Stimulated activated naive CD8-positive, alpha-beta T cell treated with anti-CD3 and anti-CD28 coated beads, Interleukin-15, Interleukin-2, amounts not matched to agents 100 ng/mL and 50 ng/mL, for 24 hours (primary cell): ENCODE data around the gene TOM1L2.

Experiments used
- H3K27ac Mint-ChIP-seq: one replicate; pipeline ENCODE4 v1.8.0; 2021; ENCODE audit warnings: mild to moderate bottlenecking, mixed read lengths
- H3K27me3 Mint-ChIP-seq: one replicate; pipeline ENCODE4 v1.8.0; 2021; ENCODE audit warnings: mixed read lengths
- H3K36me3 Mint-ChIP-seq: one replicate; pipeline ENCODE4 v1.8.0; 2021; ENCODE audit warnings: low read depth, mixed read lengths
- H3K4me1 Mint-ChIP-seq: one replicate; pipeline ENCODE4 v1.8.0; 2021; ENCODE audit warnings: low read depth, mixed read lengths
- H3K4me3 Mint-ChIP-seq: one replicate; pipeline ENCODE4 v1.8.0; 2021; ENCODE audit warnings: mild to moderate bottlenecking, mixed read lengths
- H3K9me3 Mint-ChIP-seq: one replicate; pipeline ENCODE4 v1.8.0; 2021; ENCODE audit warnings: mixed read lengths

TOM1L2 gene

DNA sequence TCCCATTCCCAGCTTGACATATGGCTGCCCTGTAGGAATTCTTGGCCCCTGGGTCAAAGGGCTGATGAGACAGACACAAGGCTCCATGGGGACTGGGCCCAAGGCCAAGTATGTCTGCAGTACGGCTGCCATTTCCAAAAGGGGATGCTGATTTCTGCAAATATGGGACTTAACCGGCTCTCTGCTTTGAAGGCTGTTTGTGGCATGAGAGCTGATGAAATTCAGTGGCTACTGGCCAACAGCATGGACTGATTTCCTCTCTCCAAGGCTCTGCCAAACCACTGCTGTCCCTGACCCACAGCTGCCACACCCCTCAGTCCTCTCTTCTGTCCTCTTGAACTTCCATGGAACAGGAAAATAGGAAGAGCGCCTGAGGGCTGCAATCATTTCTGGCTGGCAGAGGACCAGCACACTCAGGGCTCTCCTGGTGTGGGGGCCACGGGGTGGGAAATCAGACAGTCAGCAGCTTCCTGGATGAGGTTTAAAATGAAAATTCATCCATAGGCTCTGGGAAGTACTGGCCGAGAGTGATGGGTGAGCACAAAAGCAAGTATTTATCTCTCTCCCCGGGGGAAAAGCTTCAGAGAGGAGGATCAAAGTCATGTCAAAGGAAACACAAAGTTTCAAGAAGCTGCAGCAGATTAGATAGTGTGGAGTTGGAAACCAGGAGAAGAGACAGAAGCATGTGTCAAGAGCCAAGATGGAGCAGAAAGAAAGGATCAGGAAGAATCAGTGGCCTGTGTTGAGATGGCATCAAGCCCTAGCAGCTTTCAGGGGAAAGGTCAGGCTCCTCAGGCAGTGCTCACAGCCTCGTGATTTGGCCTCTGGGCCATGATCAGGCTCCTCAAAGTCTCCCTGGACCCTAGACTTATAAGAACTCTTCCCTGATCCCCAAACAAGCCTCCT, 71.3 kb downstream of the TOM1L2 start:
- Mint-ChIP-seq H3K27ac (no peak overlapping the region), H3K9me3 (no peaks in the 10 kb centered on the region), H3K4me3 (no peak overlapping the region), H3K36me3 (no peaks in the 10 kb centered on the region), H3K4me1 (no peaks in the 10 kb centered on the region), H3K27me3 (no peaks in the 10 kb centered on the region)

DNA sequence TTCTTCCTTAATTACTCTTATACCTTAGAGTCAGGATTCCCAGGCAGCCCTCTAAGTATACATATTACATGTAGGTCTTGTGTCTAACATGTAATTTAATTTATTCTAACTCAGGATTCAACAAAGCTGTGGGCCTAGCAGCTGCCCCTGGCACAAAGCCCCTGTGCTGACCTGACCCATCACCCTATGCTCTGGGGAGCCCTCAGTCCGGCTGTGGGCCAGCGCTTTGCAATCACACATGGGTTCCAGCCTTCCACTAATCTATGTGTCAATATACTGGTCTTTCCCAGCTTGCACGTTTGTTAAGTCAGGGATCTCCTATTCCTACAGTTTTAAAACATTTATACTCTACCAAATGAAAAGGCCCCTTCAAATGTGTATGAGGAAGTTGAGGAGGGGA, 72.7 kb downstream of the TOM1L2 start:
- H3K36me3 Mint-ChIP-seq = no peaks in the 10 kb centered on the region
- H3K9me3 Mint-ChIP-seq = no peaks in the 10 kb centered on the region
- no peak overlapping the region for H3K27ac Mint-ChIP-seq
- H3K4me1 Mint-ChIP-seq = no peaks in the 10 kb centered on the region
- no peak overlapping the region for H3K4me3 Mint-ChIP-seq
- no peaks in the 10 kb centered on the region for H3K27me3 Mint-ChIP-seq

GRCh38 chr17:17898673-17899072, 73.5 kb downstream of the TOM1L2 start:
- Mint-ChIP-seq H3K9me3 (no peaks in the 10 kb centered on the region), H3K4me3 (no peak overlapping the region), H3K4me1 (no peaks in the 10 kb centered on the region), H3K27ac (no peak overlapping the region), H3K36me3 (no peaks in the 10 kb centered on the region), H3K27me3 (no peaks in the 10 kb centered on the region)

GRCh38 chr17:17897442-17897841, 74.8 kb downstream of the TOM1L2 start:
- no peaks in the 10 kb centered on the region for H3K9me3 Mint-ChIP-seq
- H3K27ac Mint-ChIP-seq = no peak overlapping the region

DNA sequence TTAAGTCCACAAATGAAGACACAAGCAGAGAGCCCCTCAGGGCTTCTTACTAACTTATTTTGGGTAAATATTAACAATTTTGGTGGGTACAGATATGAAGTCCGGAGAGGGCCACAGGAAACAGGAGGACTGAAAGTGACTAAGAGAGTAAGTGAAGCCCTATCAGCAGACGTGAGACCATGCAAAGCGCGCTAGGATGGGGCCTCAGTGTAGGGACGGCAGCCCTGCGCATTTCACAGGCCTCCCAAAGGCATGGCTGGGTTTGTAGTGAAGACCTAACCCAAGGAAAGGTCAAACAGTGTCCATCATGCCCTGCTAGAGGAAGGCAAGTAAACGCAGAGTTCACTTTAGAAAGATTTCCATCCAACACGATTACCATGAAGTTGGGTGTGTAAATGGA, 75.5 kb downstream of the TOM1L2 start:
- Mint-ChIP-seq H3K36me3 (peaks cover 11% of the 10 kb centered on the region), H3K4me3 (no peak overlapping the region), H3K27me3 (no peaks in the 10 kb centered on the region), H3K4me1 (no peaks in the 10 kb centered on the region), H3K27ac (no peak overlapping the region), H3K9me3 (no peaks in the 10 kb centered on the region)

More at GRCh38 chr17:17897442-17897841, 74.8 kb downstream of the TOM1L2 start:
- H3K36me3 Mint-ChIP-seq = peaks cover 9% of the 10 kb centered on the region
- H3K4me3 Mint-ChIP-seq = no peak overlapping the region
- no peaks in the 10 kb centered on the region for H3K27me3 Mint-ChIP-seq
- no peaks in the 10 kb centered on the region for H3K4me1 Mint-ChIP-seq

- Mint-ChIP-seq H3K27ac (no peak overlapping the region), H3K9me3 (no peaks in the 10 kb centered on the region), H3K36me3 (peaks cover 11% of the 10 kb centered on the region)
Observed at GRCh38 chr17:17893801-17894644, 78.2 kb downstream of the TOM1L2 start.

GRCh38 chr17:17892731-17893130, 79.5 kb downstream of the TOM1L2 start:
- Mint-ChIP-seq H3K36me3 (peaks cover 11% of the 10 kb centered on the region), H3K27me3 (no peaks in the 10 kb centered on the region), H3K27ac (no peak overlapping the region), H3K4me3 (no peak overlapping the region), H3K4me1 (no peaks in the 10 kb centered on the region), H3K9me3 (no peaks in the 10 kb centered on the region)

More at GRCh38 chr17:17893801-17894644, 78.2 kb downstream of the TOM1L2 start:
- Mint-ChIP-seq H3K4me3 (no peak overlapping the region), H3K4me1 (no peaks in the 10 kb centered on the region), H3K27me3 (no peaks in the 10 kb centered on the region)

- no peak overlapping the region for H3K27ac Mint-ChIP-seq
- H3K36me3 Mint-ChIP-seq = peaks cover 11% of the 10 kb centered on the region
- H3K4me3 Mint-ChIP-seq = no peak overlapping the region
- no peaks in the 10 kb centered on the region for H3K27me3 Mint-ChIP-seq
- H3K9me3 Mint-ChIP-seq = no peaks in the 10 kb centered on the region
- H3K4me1 Mint-ChIP-seq = no peaks in the 10 kb centered on the region
Observed at GRCh38 chr17:17892009-17892408, 80.2 kb downstream of the TOM1L2 start.

GRCh38 chr17:17890773-17891759, 81.1 kb downstream of the TOM1L2 start:
- Mint-ChIP-seq H3K36me3 (peaks cover 11% of the 10 kb centered on the region), H3K27me3 (no peaks in the 10 kb centered on the region), H3K9me3 (no peaks in the 10 kb centered on the region), H3K4me3 (no peak overlapping the region), H3K4me1 (no peaks in the 10 kb centered on the region), H3K27ac (no peak overlapping the region)

- peaks cover 11% of the 10 kb centered on the region for H3K36me3 Mint-ChIP-seq
- H3K4me3 Mint-ChIP-seq = no peak overlapping the region
- no peak overlapping the region for H3K27ac Mint-ChIP-seq
- H3K27me3 Mint-ChIP-seq = no peaks in the 10 kb centered on the region
- H3K9me3 Mint-ChIP-seq = no peaks in the 10 kb centered on the region
- H3K4me1 Mint-ChIP-seq = no peaks in the 10 kb centered on the region
Observed at GRCh38 chr17:17889922-17890321, 82.3 kb downstream of the TOM1L2 start.

GRCh38 chr17:17888821-17889220, 83.4 kb downstream of the TOM1L2 start:
- no peaks in the 10 kb centered on the region for H3K4me1 Mint-ChIP-seq
- H3K27me3 Mint-ChIP-seq = no peaks in the 10 kb centered on the region
- H3K4me3 Mint-ChIP-seq = no peak overlapping the region
- H3K36me3 Mint-ChIP-seq = peaks cover 11% of the 10 kb centered on the region
- H3K9me3 Mint-ChIP-seq = no peaks in the 10 kb centered on the region
- no peak overlapping the region for H3K27ac Mint-ChIP-seq

DNA sequence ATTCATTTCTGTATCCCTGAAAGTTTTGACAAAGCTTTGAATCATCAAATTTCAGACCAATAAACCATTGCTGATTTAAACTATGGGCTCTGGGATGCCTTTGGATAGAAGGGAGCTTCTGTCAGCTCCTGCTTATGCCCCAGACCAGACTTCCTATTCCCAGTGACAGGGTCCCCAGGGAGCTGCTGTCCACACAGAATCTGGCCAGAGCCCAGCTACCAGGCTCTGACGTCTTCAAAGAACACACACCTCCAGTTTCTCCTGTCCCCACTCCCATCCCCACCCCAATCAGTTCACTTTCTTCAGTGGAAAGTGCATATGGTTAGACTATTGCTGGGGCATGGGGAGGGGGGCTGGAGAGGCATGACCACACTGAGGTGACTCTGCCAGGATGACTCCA, 83.8 kb downstream of the TOM1L2 start:
- Mint-ChIP-seq H3K36me3 (peaks cover 11% of the 10 kb centered on the region), H3K4me3 (no peak overlapping the region), H3K9me3 (no peaks in the 10 kb centered on the region), H3K27ac (no peak overlapping the region), H3K4me1 (no peaks in the 10 kb centered on the region), H3K27me3 (no peaks in the 10 kb centered on the region)

GRCh38 chr17:17887752-17888304, 84.4 kb downstream of the TOM1L2 start:
- Mint-ChIP-seq H3K4me3 (no peak overlapping the region), H3K27me3 (no peaks in the 10 kb centered on the region), H3K36me3 (peaks cover 6% of the 10 kb centered on the region), H3K4me1 (no peaks in the 10 kb centered on the region), H3K9me3 (no peaks in the 10 kb centered on the region), H3K27ac (no peak overlapping the region)

DNA sequence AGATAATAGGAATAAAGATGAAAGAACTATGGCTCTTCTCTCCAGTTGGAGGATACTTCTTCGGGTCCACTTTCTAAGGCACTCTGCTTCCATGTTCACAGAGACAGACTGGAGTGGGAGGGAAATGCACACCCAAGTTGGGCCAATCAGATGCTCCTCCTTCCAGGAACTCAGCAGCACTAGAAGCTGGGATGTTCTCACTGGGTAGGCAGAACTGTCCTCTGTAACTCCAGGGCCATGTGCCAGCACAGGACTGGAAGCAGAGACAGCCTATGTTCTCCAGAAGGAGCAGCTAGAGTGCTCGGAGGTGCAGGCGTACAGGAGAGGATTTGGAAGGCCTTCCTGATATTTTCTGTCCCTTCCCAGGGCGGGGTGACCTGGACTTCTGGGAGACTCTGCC, 85.5 kb downstream of the TOM1L2 start:
- Mint-ChIP-seq H3K27ac (no peak overlapping the region), H3K4me3 (no peak overlapping the region), H3K27me3 (no peaks in the 10 kb centered on the region), H3K36me3 (no peaks in the 10 kb centered on the region), H3K4me1 (no peaks in the 10 kb centered on the region), H3K9me3 (no peaks in the 10 kb centered on the region)
